ENCODE data around the gene IL23R. TPM values are rescaled to one million over a fixed set of nuclear protein-coding genes. Genes with fewer than 3 reads are reported as not detected.
"Not testable (repeated sequence)": the region's sequence is repeated elsewhere in the genome, so short reads cannot be mapped to it uniquely, and the experiment has no call there.

IL23R gene
- total RNA-seq, 4 donors from 2014 or later, result 2.0 to 4.3 TPM; not detected in 2

- Histone ChIP-seq H3K27ac (no peak overlapping the region), H3K27me3 (no peaks in the 10 kb centered on the region), H3K4me1 (peaks cover 3 to 27% (median 6%) of the 10 kb centered on the region in 4 donors), H3K9me3 (no peaks in the 10 kb centered on the region), H3K36me3 (no peaks in the 10 kb centered on the region), H3K4me3 (no peak overlapping the region)
- in situ Hi-C loops (cut with MboI; ENCODE audit: low pct_ligation_motif_present in 1 of 4, low pct_unique_long_range_greater_than_20kb in 1 of 4, low sequenced_read_pairs in 3 of 4) (loop anchor here (10.0 to 25.0 kb wide), 6 partner anchors 132 to 382 kb away; partner anchors contain the start of gene DYNLT5 (in 1 of the 4)), intact Hi-C loops (cut with DNase I; ENCODE audit: low total_unique reads) (no loop called here)
- 87 to 100% methylated on average over 1 to 3 of the region's 3 CpGs for WGBS, 2 donors (ENCODE audit: low coverage in 1 of 2)
- TF ChIP-seq EP300 (IDR thresholded peaks at IDR 0.05; ENCODE audit: low read depth) (no peak), POLR2A (IDR thresholded peaks at IDR 0.05) (no peak), CTCF (IDR thresholded peaks at IDR 0.05) (no peak), POLR2AphosphoS5 (IDR thresholded peaks at IDR 0.05) (no peak)
- DNase-seq, result no peak
Observed at GRCh38 chr1:67143966-67144365, 22.3 kb upstream of the IL23R start.

- WGBS, 2 donors (ENCODE audit: low coverage in 1 of 2), result 92% methylated on average over 2 of the region's 2 CpGs; no CpG with 5 or more reads in 1 of the 2 donors
- TF ChIP-seq POLR2A (IDR thresholded peaks at IDR 0.05), result no peak
- peak in 2 of 5 experiments; percentile 12 to 15 for TF ChIP-seq CTCF (IDR thresholded peaks at IDR 0.05)
- H3K27me3 ChIP-seq, result no peaks in the 10 kb centered on the region
Observed at GRCh38 chr1:67144696-67145095, 21.6 kb upstream of the IL23R start.

DNA sequence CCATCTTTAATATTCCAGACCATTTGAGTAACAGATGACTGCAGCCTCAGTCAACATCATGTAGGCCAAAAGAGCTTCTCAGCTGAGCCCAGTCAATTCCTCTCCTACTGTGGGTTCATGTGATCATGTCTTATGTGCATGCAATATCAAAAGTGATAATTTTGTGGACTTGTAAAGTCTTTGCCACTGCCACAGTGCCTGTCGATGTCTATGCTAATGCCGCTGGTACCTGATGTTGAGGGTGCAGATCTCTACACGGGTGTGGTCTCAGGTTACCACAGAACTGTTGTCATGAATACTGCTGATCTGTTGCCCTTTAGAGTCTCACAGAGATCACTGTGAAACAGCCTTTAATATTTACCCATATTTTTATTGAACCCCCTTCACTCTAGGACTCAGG is 20.2 kb upstream of the IL23R start:
- intact Hi-C loops (cut with DNase I; ENCODE audit: low total_unique reads), result loop anchor here (5.0 kb wide), 2 partner anchors 149 to 379 kb away; no protein-coding TSS in a partner anchor

More at GRCh38 chr1:67144696-67145095, 21.6 kb upstream of the IL23R start:
- intact Hi-C loops (cut with DNase I; ENCODE audit: low total_unique reads), result loop anchor here (5.0 kb wide), 2 partner anchors 147 to 377 kb away; no protein-coding TSS in a partner anchor
- peaks cover 3 to 27% (median 5%) of the 10 kb centered on the region in 4 donors for H3K4me1 ChIP-seq
- H3K36me3 ChIP-seq, result no peaks in the 10 kb centered on the region
- no peak for DNase-seq
- in situ Hi-C loops (cut with MboI; ENCODE audit: low pct_ligation_motif_present in 1 of 4, low pct_unique_long_range_greater_than_20kb in 1 of 4, low sequenced_read_pairs in 3 of 4), result loop anchor here (5.0 to 25.0 kb wide), 7 partner anchors 132 to 382 kb away; partner anchors contain the start of gene DYNLT5 (in 1 of the 4)
- no peaks in the 10 kb centered on the region for H3K9me3 ChIP-seq
- no peak overlapping the region for H3K4me3 ChIP-seq
- no peak overlapping the region for H3K27ac ChIP-seq

GRCh38 chr1:67146539-67146938 is 19.7 kb upstream of the IL23R start:
- in situ Hi-C loops (cut with MboI; ENCODE audit: low pct_ligation_motif_present in 1 of 4, low pct_unique_long_range_greater_than_20kb in 1 of 4, low sequenced_read_pairs in 3 of 4), result loop anchor here (5.0 to 25.0 kb wide), 7 partner anchors 134 to 384 kb away; partner anchors contain the start of gene DYNLT5 (in 1 of the 4)
- Histone ChIP-seq H3K36me3 (no peaks in the 10 kb centered on the region), H3K4me1 (peaks cover 0 to 20% (median 4%) of the 10 kb centered on the region in 4 donors), H3K4me3 (no peak overlapping the region), H3K9me3 (no peaks in the 10 kb centered on the region), H3K27ac (no peak overlapping the region), H3K27me3 (no peaks in the 10 kb centered on the region)
- intact Hi-C loops (cut with DNase I; ENCODE audit: low total_unique reads), result loop anchor here (5.0 kb wide), 2 partner anchors 149 to 379 kb away; no protein-coding TSS in a partner anchor
- WGBS, 2 donors (ENCODE audit: low coverage in 1 of 2), result 94% methylated on average over 2 to 3 of the region's 3 CpGs
- no peak for TF ChIP-seq CTCF (IDR thresholded peaks at IDR 0.05)
- no peak for TF ChIP-seq POLR2A (IDR thresholded peaks at IDR 0.05)
- no peak for TF ChIP-seq EP300 (IDR thresholded peaks at IDR 0.05; ENCODE audit: low read depth)
- TF ChIP-seq POLR2AphosphoS5 (IDR thresholded peaks at IDR 0.05), result no peak
- no peak for DNase-seq

More for the DNA sequence above, 20.2 kb upstream of the IL23R start:
- TF ChIP-seq POLR2AphosphoS5 (IDR thresholded peaks at IDR 0.05), result no peak
- no peak for TF ChIP-seq POLR2A (IDR thresholded peaks at IDR 0.05)
- TF ChIP-seq EP300 (IDR thresholded peaks at IDR 0.05; ENCODE audit: low read depth), result no peak
- TF ChIP-seq CTCF (IDR thresholded peaks at IDR 0.05), result no peak
- WGBS, 2 donors (ENCODE audit: low coverage in 1 of 2), result 92 to 100% methylated on average over 1 to 3 of the region's 3 CpGs
- in situ Hi-C loops (cut with MboI; ENCODE audit: low pct_ligation_motif_present in 1 of 4, low pct_unique_long_range_greater_than_20kb in 1 of 4, low sequenced_read_pairs in 3 of 4), result loop anchor here (5.0 to 25.0 kb wide), 7 partner anchors 134 to 384 kb away; partner anchors contain the start of gene DYNLT5 (in 1 of the 4)
- Histone ChIP-seq H3K4me3 (no peak overlapping the region), H3K27ac (no peak overlapping the region), H3K9me3 (no peaks in the 10 kb centered on the region), H3K4me1 (peaks cover 0 to 20% (median 5%) of the 10 kb centered on the region in 4 donors), H3K27me3 (no peaks in the 10 kb centered on the region), H3K36me3 (no peaks in the 10 kb centered on the region)
- no peak for DNase-seq

GRCh38 chr1:67147973-67148372 is 18.3 kb upstream of the IL23R start:
- DNase-seq, H3K4me1 ChIP-seq, H3K9me3 ChIP-seq, H3K27ac ChIP-seq, H3K36me3 ChIP-seq, H3K4me3 ChIP-seq, H3K27me3 ChIP-seq: not testable (repeated sequence)
- WGBS, 2 donors (ENCODE audit: low coverage in 1 of 2), result 91% methylated on average over 20 of the region's 20 CpGs; no CpG with 5 or more reads in 1 of the 2 donors
- intact Hi-C loops (cut with DNase I; ENCODE audit: low total_unique reads) (loop anchor here (5.0 kb wide), 2 partner anchors 151 to 381 kb away; no protein-coding TSS in a partner anchor), in situ Hi-C loops (cut with MboI; ENCODE audit: low pct_ligation_motif_present in 1 of 4, low pct_unique_long_range_greater_than_20kb in 1 of 4, low sequenced_read_pairs in 3 of 4) (loop anchor here (5.0 to 25.0 kb wide), 7 partner anchors 136 to 386 kb away; partner anchors contain the start of gene DYNLT5 (in 1 of the 4))
